ENCODE measurements around the gene GTF3C2.
"Not testable (repeated sequence)": the region's sequence is repeated elsewhere in the genome, so short reads cannot be mapped to it uniquely, and the experiment has no call there.

The GTF3C2 gene

GRCh38 chr2:27370816-27371620 lies 14.5 kb upstream of the GTF3C2 start:
- DNase-seq, result peak; percentile 70 to 80

- DNase-seq, result peak; percentile 96 to 98
These were observed 13.7 kb upstream of the GTF3C2 start, which contains the start of the genes EIF2B4 and SNX17 for GRCh38 chr2:27370026-27370815. Gene EIF2B4 (minus strand): TSS chr2:27370338. CDS start chr2:27370314, 24 bp downstream. Gene SNX17 (plus strand): TSS chr2:27370616. CDS start chr2:27370744, 128 bp downstream.

- peak in 1 of 2 experiments; percentile 16 for DNase-seq
These were observed 13.0 kb upstream of the GTF3C2 start for GRCh38 chr2:27369471-27370025.

GRCh38 chr2:27363933-27364332 lies 7.4 kb upstream of the GTF3C2 start:
- DNase-seq, result no peak

- DNase-seq, result no peak
These were observed 6.3 kb upstream of the GTF3C2 start for GRCh38 chr2:27362678-27363420.

GRCh38 chr2:27356056-27356381 lies 545 bp downstream of the GTF3C2 start:
- DNase-seq, result peak; percentile 64 to 69

- DNase-seq, result no peak
These were observed 2.0 kb downstream of the GTF3C2 start for GRCh38 chr2:27354597-27354927.

GRCh38 chr2:27353762-27354596 lies 2.6 kb downstream of the GTF3C2 start:
- peak; percentile 44 to 67 for DNase-seq

GRCh38 chr2:27353386-27353761 lies 3.2 kb downstream of the GTF3C2 start:
- DNase-seq, result not testable (repeated sequence)

GRCh38 chr2:27351802-27352598 lies 4.6 kb downstream of the GTF3C2 start:
- DNase-seq, result no peak

GRCh38 chr2:27350106-27350693 lies 6.4 kb downstream of the GTF3C2 start:
- no peak for DNase-seq

GRCh38 chr2:27347641-27348040 lies 8.9 kb downstream of the GTF3C2 start:
- no peak for DNase-seq

- no peak for DNase-seq
These were observed 20.4 kb downstream of the GTF3C2 start for GRCh38 chr2:27336173-27336572.

- no peak for DNase-seq
These were observed 21.3 kb downstream of the GTF3C2 start for GRCh38 chr2:27335311-27335710.

GRCh38 chr2:27324720-27325119 lies 31.8 kb downstream of the GTF3C2 start:
- peak; percentile 6 to 9 for DNase-seq

GRCh38 chr2:27323596-27324285 lies 32.8 kb downstream of the GTF3C2 start:
- no peak for DNase-seq

GRCh38 chr2:27322766-27323595 lies 33.6 kb downstream of the GTF3C2 start, which contains the start of gene MPV17:
Gene MPV17 (minus strand): TSS chr2:27323097. CDS start chr2:27322517, 580 bp downstream.
- peak; percentile 84 to 85 for DNase-seq

- DNase-seq, result peak in 1 of 2 experiments; percentile 50
These were observed 34.2 kb downstream of the GTF3C2 start for GRCh38 chr2:27322301-27322765.

- no peak for DNase-seq
These were observed 35.5 kb downstream of the GTF3C2 start for GRCh38 chr2:27320958-27321543.

Data from AML-193 (cell line).